Neural cell (in vitro differentiated cells): ENCODE data around the gene DIP2C. TPM values are rescaled to one million over a fixed set of nuclear protein-coding genes. Genes with fewer than 3 reads are reported as not detected.
"Not testable (repeated sequence)": the region's sequence is repeated elsewhere in the genome, so short reads cannot be mapped to it uniquely, and the experiment has no call there.

Source experiments
- H2AFZ ChIP-seq: fragments of 200-600, 300-800 bp; sonication (generic), shearing (Covaris generic); 2 replicates; pipeline ENCODE4 v1.6.0; 2014; ENCODE audit warnings: low read depth, mild to moderate bottlenecking, antibody characterized with exemption, low read length, moderate library complexity
- H3F3A ChIP-seq: fragments of 200-600 bp; shearing (Covaris generic); 2 replicates; pipeline ENCODE4 v1.6.1; 2016; ENCODE audit warnings: mild to moderate bottlenecking, moderate library complexity, mixed read lengths, antibody characterized with exemption, low read length; ENCODE audit not compliant: insufficient read depth, poor library complexity, severe bottlenecking
- H3K27ac ChIP-seq: fragments of 200-600, 300-800 bp; sonication (generic), shearing (Covaris generic); 2 replicates; pipeline ENCODE4 v1.5.1; 2014; ENCODE audit warnings: mild to moderate bottlenecking, low read length, moderate library complexity
- H3K27me3 ChIP-seq: fragments of 300-800, 200-600 bp; sonication (generic), shearing (Covaris generic); 2 replicates; pipeline ENCODE4 v1.6.0; 2014; ENCODE audit warnings: mild to moderate bottlenecking, low read depth, low read length, moderate library complexity; ENCODE audit not compliant: insufficient read depth
- H3K36me3 ChIP-seq: fragments of 300-800, 200-600 bp; sonication (generic), shearing (Covaris generic); 2 replicates; pipeline ENCODE4 v1.5.1; 2014; ENCODE audit warnings: mild to moderate bottlenecking, antibody characterized with exemption, low read length, moderate library complexity; ENCODE audit not compliant: insufficient read depth
- H3K4me2 ChIP-seq: fragments of 300-800, 200-600 bp; sonication (generic), shearing (Covaris generic); 2 replicates; pipeline ENCODE4 v1.6.0; 2014; ENCODE audit warnings: mild to moderate bottlenecking, low read length
- H3K4me3 ChIP-seq: fragments of 300-800, 200-600 bp; sonication (generic), shearing (Covaris generic); 2 replicates; pipeline ENCODE4 v1.5.1; 2014; ENCODE audit warnings: mild to moderate bottlenecking, low read length, moderate library complexity
- H3K79me2 ChIP-seq: fragments of 200-600 bp; shearing (Covaris generic); replicated peaks from 2 replicates; pipeline ENCODE4 v1.6.0; 2014; ENCODE audit warnings: mild to moderate bottlenecking, low read length, moderate library complexity; ENCODE audit not compliant: insufficient read depth
- H3K9ac ChIP-seq: fragments of 300-800, 200-600 bp; sonication (generic), shearing (Covaris generic); 2 replicates; pipeline ENCODE4 v1.6.1; 2016; ENCODE audit warnings: mild to moderate bottlenecking, low read length, mixed read lengths
- H3K9me2 ChIP-seq: fragments of 200-600 bp; shearing (Covaris generic); 2 replicates; pipeline ENCODE4 v1.6.1; 2016; ENCODE audit warnings: mild to moderate bottlenecking, low read length, mixed read lengths; ENCODE audit not compliant: insufficient read depth
- H3K9me3 ChIP-seq: fragments of 200-600, 300-800 bp; sonication (generic), shearing (Covaris generic); 2 replicates; pipeline ENCODE4 v1.6.1; 2016; ENCODE audit warnings: mild to moderate bottlenecking, mixed run types, low read length, moderate library complexity, mixed read lengths
- H4K20me1 ChIP-seq: fragments of 200-600 bp; shearing (Covaris generic); 2 replicates; pipeline ENCODE4 v1.6.1; 2016; ENCODE audit warnings: mild to moderate bottlenecking, mixed run types; ENCODE audit not compliant: insufficient read depth
- EP300 ChIP-seq: fragments of 450-650 bp; conservative IDR thresholded peaks from 2 replicates; pipeline ENCODE4 v1.6.1; 2014; ENCODE audit warnings: antibody characterized with exemption, mild to moderate bottlenecking, moderate library complexity; ENCODE audit not compliant: poor library complexity, severe bottlenecking
- EZH2 ChIP-seq: fragments of 200-600, 300-800 bp; shearing (Covaris generic), sonication (generic); IDR thresholded peaks from 2 replicates; pipeline ENCODE4 v1.6.1; 2014; ENCODE audit warnings: antibody characterized with exemption, low read length, borderline replicate concordance, mild to moderate bottlenecking; ENCODE audit not compliant: insufficient read depth, poor library complexity, severe bottlenecking
- MXI1 ChIP-seq: fragments of 450-650 bp; conservative IDR thresholded peaks from 2 replicates; pipeline ENCODE4 v1.6.1; 2014; ENCODE audit warnings: antibody characterized with exemption, mild to moderate bottlenecking; ENCODE audit not compliant: poor library complexity, severe bottlenecking
- POLR2AphosphoS5 ChIP-seq: IDR thresholded peaks from 2 replicates; pipeline ENCODE4 v1.6.1; 2012
- RAD21 ChIP-seq: fragments of 450-650 bp; conservative IDR thresholded peaks from 2 replicates; pipeline ENCODE4 v1.6.1; 2014; ENCODE audit warnings: antibody characterized with exemption, mild to moderate bottlenecking, moderate library complexity
- REST ChIP-seq: IDR thresholded peaks from 2 replicates; pipeline ENCODE4 v1.6.1; 2012; ENCODE audit warnings: borderline replicate concordance
- SMC3 ChIP-seq: fragments of 450-650 bp; conservative IDR thresholded peaks from 2 replicates; pipeline ENCODE4 v1.6.1; 2014; ENCODE audit warnings: antibody characterized with exemption, mild to moderate bottlenecking, moderate library complexity; ENCODE audit not compliant: poor library complexity
- TAF1 ChIP-seq: IDR thresholded peaks from 2 replicates; pipeline ENCODE4 v1.6.1; 2012; ENCODE audit warnings: low read depth
- polyA plus RNA-seq: library from polyadenylated mRNA; depleted of rRNA; stranded (reverse); fragments of >200 nt; gene quantifications from 2 replicates; pipeline ENCODE4 v1.2.3, GENCODE V29; 2014
- TF ChIP-seq, protein P1 (sequence below): fragments of 450-650 bp; IDR thresholded peaks from 2 replicates; pipeline ENCODE4 v1.5.1; 2014; ENCODE audit warnings: antibody characterized with exemption, mild to moderate bottlenecking, moderate library complexity; ENCODE audit not compliant: poor library complexity, severe bottlenecking

Gene DIP2C
- polyA plus RNA-seq, 1 donor from 2014 or later: 24.1 TPM

DNA sequence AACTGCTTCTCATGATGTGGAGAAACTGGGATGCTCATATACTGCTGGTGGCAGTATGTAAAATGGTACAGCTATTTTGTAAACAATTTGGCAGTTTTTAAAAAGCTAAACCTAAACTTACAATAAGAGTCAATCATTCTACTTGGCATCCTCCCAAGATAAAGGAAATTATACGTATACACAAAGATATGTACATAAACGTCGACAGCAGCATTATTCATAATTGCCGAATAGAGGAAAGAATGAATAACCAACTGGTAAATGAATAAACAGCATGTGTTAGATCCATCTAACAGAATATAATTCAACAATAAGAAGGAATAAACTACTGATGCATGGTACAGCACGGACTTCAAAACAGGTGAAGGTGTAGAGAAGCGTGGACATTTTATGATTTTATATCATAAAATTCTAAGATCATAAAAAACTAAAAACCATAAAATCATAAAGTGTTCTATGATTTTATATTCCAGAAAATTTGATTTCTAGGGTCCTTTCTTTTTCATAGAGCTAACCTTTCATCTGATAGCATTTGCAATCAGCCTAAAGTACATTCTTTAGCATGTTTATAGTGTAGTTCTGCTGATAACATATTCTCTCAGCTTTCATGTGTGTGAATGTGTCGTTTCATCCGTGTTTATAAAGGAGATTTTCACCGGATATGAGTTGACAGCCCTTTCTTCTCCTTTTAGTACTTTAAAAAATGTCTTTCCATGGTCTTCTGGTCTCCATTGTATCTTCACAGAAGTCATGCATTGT is 261.5 kb downstream of the DIP2C start:
- no peak overlapping the region for H3K9ac ChIP-seq
- TF ChIP-seq RAD21: no peak
- TF ChIP-seq EP300: no peak
- TF ChIP-seq TAF1: no peak
- no peak for TF ChIP-seq MXI1
- no peak for TF ChIP-seq REST
- no peak for TF ChIP-seq POLR2AphosphoS5
- no peak for TF ChIP-seq SMC3
- no peak for TF ChIP-seq EZH2
- TF ChIP-seq, protein P1, sequence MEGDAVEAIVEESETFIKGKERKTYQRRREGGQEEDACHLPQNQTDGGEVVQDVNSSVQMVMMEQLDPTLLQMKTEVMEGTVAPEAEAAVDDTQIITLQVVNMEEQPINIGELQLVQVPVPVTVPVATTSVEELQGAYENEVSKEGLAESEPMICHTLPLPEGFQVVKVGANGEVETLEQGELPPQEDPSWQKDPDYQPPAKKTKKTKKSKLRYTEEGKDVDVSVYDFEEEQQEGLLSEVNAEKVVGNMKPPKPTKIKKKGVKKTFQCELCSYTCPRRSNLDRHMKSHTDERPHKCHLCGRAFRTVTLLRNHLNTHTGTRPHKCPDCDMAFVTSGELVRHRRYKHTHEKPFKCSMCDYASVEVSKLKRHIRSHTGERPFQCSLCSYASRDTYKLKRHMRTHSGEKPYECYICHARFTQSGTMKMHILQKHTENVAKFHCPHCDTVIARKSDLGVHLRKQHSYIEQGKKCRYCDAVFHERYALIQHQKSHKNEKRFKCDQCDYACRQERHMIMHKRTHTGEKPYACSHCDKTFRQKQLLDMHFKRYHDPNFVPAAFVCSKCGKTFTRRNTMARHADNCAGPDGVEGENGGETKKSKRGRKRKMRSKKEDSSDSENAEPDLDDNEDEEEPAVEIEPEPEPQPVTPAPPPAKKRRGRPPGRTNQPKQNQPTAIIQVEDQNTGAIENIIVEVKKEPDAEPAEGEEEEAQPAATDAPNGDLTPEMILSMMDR: no peak

DNA sequence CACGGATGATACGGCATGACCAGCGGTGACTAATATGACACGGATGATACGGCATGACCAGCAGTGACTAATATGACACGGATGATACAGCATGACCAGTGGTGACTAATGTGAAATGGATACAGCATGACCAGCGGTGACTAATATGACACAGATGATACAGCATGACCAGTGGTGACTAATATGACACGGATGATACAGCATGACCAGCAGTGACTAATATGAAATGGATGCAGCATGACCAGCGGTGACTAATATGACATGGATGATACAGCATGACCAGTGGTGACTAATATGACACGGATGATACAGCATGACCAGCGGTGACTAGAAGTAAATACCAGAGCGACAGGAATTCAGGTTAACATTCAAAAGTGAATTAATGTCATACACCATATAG is 264.1 kb downstream of the DIP2C start:
- not testable (repeated sequence) for H2AFZ ChIP-seq, H4K20me1 ChIP-seq, H3K4me3 ChIP-seq, H3K4me2 ChIP-seq, H3K36me3 ChIP-seq, H3F3A ChIP-seq, H3K9ac ChIP-seq, H3K79me2 ChIP-seq, H3K9me2 ChIP-seq, H3K9me3 ChIP-seq, H3K27ac ChIP-seq, H3K27me3 ChIP-seq

More for the DNA sequence above, 261.5 kb downstream of the DIP2C start:
- H3K9me2 ChIP-seq: no peaks in the 10 kb centered on the region
- no peak overlapping the region for H3K4me2 ChIP-seq
- no peaks in the 10 kb centered on the region for H3K79me2 ChIP-seq
- no peaks in the 10 kb centered on the region for H3K36me3 ChIP-seq
- H3F3A ChIP-seq: no peaks in the 10 kb centered on the region
- H3K4me3 ChIP-seq: no peak overlapping the region
- H4K20me1 ChIP-seq: no peaks in the 10 kb centered on the region
- no peak overlapping the region for H2AFZ ChIP-seq
- H3K9me3 ChIP-seq: no peaks in the 10 kb centered on the region
- no peaks in the 10 kb centered on the region for H3K27me3 ChIP-seq
- no peak overlapping the region for H3K27ac ChIP-seq

GRCh38 chr10:424724-425123 is 264.7 kb downstream of the DIP2C start:
- H3K4me2 ChIP-seq, H4K20me1 ChIP-seq, H2AFZ ChIP-seq, H3K9me3 ChIP-seq, H3K27ac ChIP-seq, H3K4me3 ChIP-seq, H3F3A ChIP-seq, H3K9ac ChIP-seq, H3K27me3 ChIP-seq, H3K36me3 ChIP-seq, H3K9me2 ChIP-seq, H3K79me2 ChIP-seq: not testable (repeated sequence)
